Measurements from ENCODE around the gene CDK14.

CDK14 gene

DNA sequence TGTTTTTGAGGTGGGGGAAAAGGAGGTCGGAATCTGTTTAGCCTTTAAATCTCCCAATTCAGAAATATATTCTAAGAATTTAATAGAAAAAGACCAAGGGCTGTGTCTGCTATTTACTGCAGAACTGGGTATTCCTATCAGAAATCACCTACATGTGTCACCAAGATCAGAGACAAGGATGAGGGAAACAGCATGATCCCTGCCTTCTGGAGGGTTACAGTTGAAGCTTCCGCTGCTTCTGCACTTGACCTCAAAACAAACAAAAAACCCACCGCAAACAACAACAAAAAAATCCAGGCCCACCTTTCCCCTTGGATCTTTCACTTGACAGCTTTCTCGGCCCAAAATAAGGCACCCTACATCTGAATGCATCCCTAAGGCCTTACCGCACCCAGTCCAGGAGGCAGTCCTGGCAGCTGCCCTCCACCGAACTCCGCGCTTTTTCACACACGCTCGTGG lies 750 bp upstream of the CDK14 start:
- no peaks in the 10 kb centered on the region for H3K27me3 ChIP-seq (ENCODE audit: control insufficient read depth in 5 of 5, insufficient read depth in 4 of 5, low read length in 5 of 5)
- no peaks in the 10 kb centered on the region for H3K9me3 ChIP-seq (ENCODE audit: control insufficient read depth in 5 of 5, low read length in 5 of 5)
- peak overlapping the region; percentile 77 to 89 (median 82) for H3K4me3 ChIP-seq (ENCODE audit: low read depth in 1 of 5, low read length in 5 of 5)
- peaks cover 3 to 40% (median 29%) of the 10 kb centered on the region in 5 donors for H3K4me1 ChIP-seq (ENCODE audit: control insufficient read depth in 5 of 5, insufficient read depth in 5 of 5, low read length in 5 of 5)
- H3K27ac ChIP-seq (ENCODE audit: low read depth, low read length): peak overlapping the region; percentile 68
- peak overlapping the region in 4 of 5 donors; percentile 66 to 75 (median 68) for H3K9ac ChIP-seq (ENCODE audit: low read length in 5 of 5)
- no peaks in the 10 kb centered on the region for H3K36me3 ChIP-seq (ENCODE audit: control insufficient read depth in 5 of 5, insufficient read depth in 5 of 5, low read length in 5 of 5)

DNA sequence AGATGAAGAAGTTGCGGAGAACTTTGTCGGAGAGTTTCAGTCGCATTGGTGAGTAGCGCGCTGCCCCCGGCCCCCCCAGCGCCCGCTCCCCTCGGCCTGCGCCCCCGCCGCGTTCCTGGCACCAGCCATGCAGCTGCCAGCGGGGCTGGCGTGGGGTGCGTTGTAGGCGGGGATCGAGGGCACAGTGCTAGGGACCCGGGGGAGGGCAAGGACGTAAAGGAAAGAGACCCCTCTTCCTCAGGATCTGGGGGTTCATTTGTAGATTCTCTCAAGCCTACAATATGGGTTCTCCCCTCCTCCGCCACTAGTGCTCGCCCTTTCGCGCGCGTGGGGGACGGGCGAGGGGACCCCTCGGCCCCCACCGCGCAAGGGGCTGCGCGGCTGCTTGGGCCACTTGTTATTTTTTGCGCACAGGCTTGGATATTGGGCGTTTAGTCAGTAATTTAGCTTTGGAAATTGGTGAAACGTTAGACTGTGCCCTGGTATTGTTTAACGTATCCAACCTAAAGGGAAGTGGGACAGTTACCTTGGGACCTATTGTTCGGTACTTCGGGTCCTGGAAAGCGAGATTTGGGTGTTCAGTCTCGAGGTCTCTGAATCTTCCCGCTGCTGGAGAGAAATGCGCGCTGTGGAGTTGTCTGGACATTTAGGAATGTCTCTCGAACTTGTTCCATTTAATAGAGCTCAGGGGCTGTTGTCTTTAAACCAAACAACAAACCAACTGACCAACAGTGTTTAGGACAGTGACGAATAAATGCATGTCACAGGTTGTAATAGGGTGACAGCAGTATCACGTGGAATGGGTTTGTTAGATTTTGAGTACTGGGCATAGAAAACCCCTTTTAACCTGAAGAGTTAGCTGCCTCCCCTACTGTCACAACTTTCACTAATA lies 796 bp downstream of the CDK14 start:
- H3K27me3 ChIP-seq (ENCODE audit: control insufficient read depth in 5 of 5, insufficient read depth in 4 of 5, low read length in 5 of 5): no peaks in the 10 kb centered on the region
- H3K27ac ChIP-seq (ENCODE audit: low read depth, low read length): peak overlapping the region; percentile 67
- H3K4me1 ChIP-seq (ENCODE audit: control insufficient read depth in 5 of 5, insufficient read depth in 5 of 5, low read length in 5 of 5): peaks cover 3 to 40% (median 35%) of the 10 kb centered on the region in 5 donors
- H3K9ac ChIP-seq (ENCODE audit: low read length in 5 of 5): peak overlapping the region; percentile 68 to 86 (median 72)
- peak overlapping the region; percentile 77 to 91 (median 82) for H3K4me3 ChIP-seq (ENCODE audit: low read depth in 1 of 5, low read length in 5 of 5)
- H3K9me3 ChIP-seq (ENCODE audit: control insufficient read depth in 5 of 5, low read length in 5 of 5): no peaks in the 10 kb centered on the region
- H3K36me3 ChIP-seq (ENCODE audit: control insufficient read depth in 5 of 5, insufficient read depth in 5 of 5, low read length in 5 of 5): no peaks in the 10 kb centered on the region

DNA sequence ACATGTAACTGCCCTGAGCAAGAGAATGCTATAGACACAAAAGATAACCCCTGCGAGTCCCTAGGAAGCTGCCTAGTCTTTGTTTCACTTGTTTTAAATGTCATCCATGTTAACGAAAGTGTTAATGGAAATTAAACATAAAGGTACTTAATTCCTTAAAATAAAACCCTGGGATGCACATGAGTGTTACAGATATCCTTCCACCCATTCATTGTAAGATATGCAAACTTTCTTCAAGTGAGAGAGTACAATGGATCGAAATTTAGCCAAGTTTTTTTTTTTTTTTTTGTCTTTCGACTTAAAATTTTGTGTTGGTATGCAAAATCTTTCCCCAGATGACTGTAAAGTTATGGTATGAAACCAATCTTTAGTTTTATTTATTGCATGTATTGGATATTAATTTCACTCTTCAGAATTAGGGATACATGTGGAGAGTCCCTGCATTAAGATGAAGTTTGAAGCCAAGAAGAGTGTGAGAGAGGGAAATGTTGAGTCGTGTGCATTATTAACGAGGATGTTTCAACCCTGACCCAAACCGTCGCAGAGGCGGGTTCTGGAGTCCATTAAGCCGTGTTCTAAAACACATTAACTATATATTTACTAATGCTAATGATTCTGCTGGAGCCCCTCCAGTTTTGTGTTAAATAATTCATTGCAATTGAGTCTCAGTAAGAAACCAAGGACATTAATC lies 1.6 kb downstream of the CDK14 start:
- H3K27me3 ChIP-seq (ENCODE audit: control insufficient read depth in 5 of 5, insufficient read depth in 4 of 5, low read length in 5 of 5): no peaks in the 10 kb centered on the region
- peak overlapping the region; percentile 77 to 91 (median 82) for H3K4me3 ChIP-seq (ENCODE audit: low read depth in 1 of 5, low read length in 5 of 5)
- no peaks in the 10 kb centered on the region for H3K36me3 ChIP-seq (ENCODE audit: control insufficient read depth in 5 of 5, insufficient read depth in 5 of 5, low read length in 5 of 5)
- peak overlapping the region; percentile 67 for H3K27ac ChIP-seq (ENCODE audit: low read depth, low read length)
- peak overlapping the region; percentile 68 to 86 (median 72) for H3K9ac ChIP-seq (ENCODE audit: low read length in 5 of 5)
- H3K4me1 ChIP-seq (ENCODE audit: control insufficient read depth in 5 of 5, insufficient read depth in 5 of 5, low read length in 5 of 5): peaks cover 3 to 40% (median 35%) of the 10 kb centered on the region in 5 donors
- no peaks in the 10 kb centered on the region for H3K9me3 ChIP-seq (ENCODE audit: control insufficient read depth in 5 of 5, low read length in 5 of 5)

DNA sequence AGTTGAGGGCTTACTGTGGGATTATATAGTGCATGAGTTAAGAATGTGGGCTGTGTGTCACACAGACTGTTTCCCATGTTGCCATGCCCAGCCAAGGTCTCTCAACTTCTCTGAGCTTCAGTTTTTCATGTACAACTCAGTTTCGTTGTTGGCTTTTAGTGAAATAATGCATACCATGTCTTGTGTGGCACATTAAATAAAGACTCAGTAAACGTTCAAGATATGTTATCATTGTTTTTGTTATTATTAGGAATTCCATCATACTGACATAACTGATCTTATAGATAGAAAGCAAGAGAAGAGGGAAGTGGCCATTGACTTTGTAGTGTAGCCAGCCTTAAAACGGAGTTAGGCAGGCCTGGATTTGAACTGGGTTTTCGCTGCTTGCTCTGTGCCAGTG lies 2.9 kb downstream of the CDK14 start:
- Histone ChIP-seq H3K4me3 (ENCODE audit: low read depth in 1 of 5, low read length in 5 of 5) (no peak overlapping the region), H3K9me3 (ENCODE audit: control insufficient read depth in 5 of 5, low read length in 5 of 5) (no peaks in the 10 kb centered on the region), H3K9ac (ENCODE audit: low read length in 5 of 5) (no peak overlapping the region), H3K36me3 (ENCODE audit: control insufficient read depth in 5 of 5, insufficient read depth in 5 of 5, low read length in 5 of 5) (no peaks in the 10 kb centered on the region), H3K4me1 (ENCODE audit: control insufficient read depth in 5 of 5, insufficient read depth in 5 of 5, low read length in 5 of 5) (peaks cover 3 to 40% (median 35%) of the 10 kb centered on the region in 5 donors), H3K27ac (ENCODE audit: low read depth, low read length) (no peak overlapping the region), H3K27me3 (ENCODE audit: control insufficient read depth in 5 of 5, insufficient read depth in 4 of 5, low read length in 5 of 5) (no peaks in the 10 kb centered on the region)

DNA sequence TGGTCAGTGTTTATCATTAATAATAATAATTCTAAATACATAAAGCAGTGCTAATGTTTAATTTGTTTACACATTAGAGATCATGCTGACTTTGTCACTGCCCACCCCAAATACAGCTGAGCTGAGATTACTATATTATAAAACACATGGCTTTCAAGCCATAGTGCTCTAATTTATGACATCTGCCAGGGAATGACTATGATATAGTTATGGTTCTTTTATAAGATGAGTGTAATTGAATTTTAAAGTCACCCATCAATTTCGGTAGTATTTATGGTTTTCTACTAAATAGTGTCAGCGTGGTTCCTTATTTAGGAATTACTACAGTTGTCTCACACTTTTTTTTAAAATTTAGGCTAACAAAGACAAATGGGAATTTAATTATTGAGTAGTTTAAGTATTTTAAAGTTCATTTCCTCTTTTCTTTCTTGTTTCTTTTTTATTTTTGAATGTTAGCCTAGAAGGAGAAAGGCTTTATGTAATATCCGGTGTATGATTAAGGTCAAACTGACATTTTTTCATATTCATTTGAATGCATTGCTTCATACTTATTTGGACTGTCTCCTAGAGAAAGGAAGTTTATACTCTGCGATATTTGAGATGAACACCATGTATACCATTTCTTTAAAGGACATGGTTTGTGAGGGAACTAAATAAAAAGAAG lies 3.9 kb downstream of the CDK14 start:
- Histone ChIP-seq H3K27ac (ENCODE audit: low read depth, low read length) (peak overlapping the region; percentile 42), H3K4me3 (ENCODE audit: low read depth in 1 of 5, low read length in 5 of 5) (no peak overlapping the region), H3K9ac (ENCODE audit: low read length in 5 of 5) (peak overlapping the region in 1 of 5 donors; percentile 2), H3K36me3 (ENCODE audit: control insufficient read depth in 5 of 5, insufficient read depth in 5 of 5, low read length in 5 of 5) (no peaks in the 10 kb centered on the region), H3K4me1 (ENCODE audit: control insufficient read depth in 5 of 5, insufficient read depth in 5 of 5, low read length in 5 of 5) (peaks cover 3 to 37% (median 33%) of the 10 kb centered on the region in 5 donors), H3K9me3 (ENCODE audit: control insufficient read depth in 5 of 5, low read length in 5 of 5) (no peaks in the 10 kb centered on the region), H3K27me3 (ENCODE audit: control insufficient read depth in 5 of 5, insufficient read depth in 4 of 5, low read length in 5 of 5) (no peaks in the 10 kb centered on the region)

DNA sequence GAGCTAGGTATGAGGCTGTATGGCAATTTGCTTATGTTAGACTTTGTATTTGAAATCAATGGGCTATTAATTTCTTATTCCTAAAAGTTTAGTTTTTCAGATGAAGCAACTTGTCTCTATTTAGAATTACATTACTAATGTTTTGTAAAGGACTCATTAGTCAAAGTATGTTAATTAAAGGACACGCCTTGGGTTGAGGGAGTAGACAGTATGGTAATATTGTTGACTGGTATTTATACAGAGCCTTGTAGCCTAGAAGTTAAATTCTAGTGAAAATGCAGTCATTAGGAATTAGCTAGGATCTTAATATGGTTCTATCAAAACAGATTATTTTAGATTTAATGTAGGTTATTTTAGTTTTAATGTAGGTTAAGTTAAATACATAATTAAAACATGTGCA lies 6.2 kb downstream of the CDK14 start:
- Histone ChIP-seq H3K27ac (ENCODE audit: low read depth, low read length) (no peak overlapping the region), H3K9ac (ENCODE audit: low read length in 5 of 5) (no peak overlapping the region), H3K27me3 (ENCODE audit: control insufficient read depth in 5 of 5, insufficient read depth in 4 of 5, low read length in 5 of 5) (no peaks in the 10 kb centered on the region), H3K9me3 (ENCODE audit: control insufficient read depth in 5 of 5, low read length in 5 of 5) (no peaks in the 10 kb centered on the region), H3K4me1 (ENCODE audit: control insufficient read depth in 5 of 5, insufficient read depth in 5 of 5, low read length in 5 of 5) (peaks cover 0 to 24% (median 21%) of the 10 kb centered on the region in 5 donors), H3K4me3 (ENCODE audit: low read depth in 1 of 5, low read length in 5 of 5) (no peak overlapping the region), H3K36me3 (ENCODE audit: control insufficient read depth in 5 of 5, insufficient read depth in 5 of 5, low read length in 5 of 5) (no peaks in the 10 kb centered on the region)

DNA sequence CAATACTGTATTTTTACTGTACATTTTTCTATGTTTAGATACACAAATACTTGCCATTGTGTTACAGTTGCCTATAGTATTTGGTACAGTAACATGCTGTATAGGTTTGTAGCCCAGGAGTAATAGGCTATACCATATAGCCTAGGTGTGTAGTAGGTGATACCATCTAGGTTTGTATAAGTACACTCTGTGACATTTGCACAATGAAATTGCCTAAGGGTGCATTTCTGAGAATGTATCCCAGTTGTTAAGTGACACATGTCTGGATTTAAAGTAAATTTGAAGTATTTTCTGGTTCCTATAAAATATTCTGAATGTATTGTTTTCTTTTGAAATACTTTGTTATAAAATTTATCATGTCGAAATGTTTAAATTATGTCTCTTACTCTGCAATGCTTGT lies 7.2 kb downstream of the CDK14 start:
- Histone ChIP-seq H3K27ac (ENCODE audit: low read depth, low read length) (no peak overlapping the region), H3K27me3 (ENCODE audit: control insufficient read depth in 5 of 5, insufficient read depth in 4 of 5, low read length in 5 of 5) (no peaks in the 10 kb centered on the region), H3K9me3 (ENCODE audit: control insufficient read depth in 5 of 5, low read length in 5 of 5) (no peaks in the 10 kb centered on the region), H3K4me1 (ENCODE audit: control insufficient read depth in 5 of 5, insufficient read depth in 5 of 5, low read length in 5 of 5) (peaks cover 0 to 13% (median 11%) of the 10 kb centered on the region in 5 donors), H3K9ac (ENCODE audit: low read length in 5 of 5) (no peak overlapping the region), H3K36me3 (ENCODE audit: control insufficient read depth in 5 of 5, insufficient read depth in 5 of 5, low read length in 5 of 5) (no peaks in the 10 kb centered on the region), H3K4me3 (ENCODE audit: low read depth in 1 of 5, low read length in 5 of 5) (no peak overlapping the region)

DNA sequence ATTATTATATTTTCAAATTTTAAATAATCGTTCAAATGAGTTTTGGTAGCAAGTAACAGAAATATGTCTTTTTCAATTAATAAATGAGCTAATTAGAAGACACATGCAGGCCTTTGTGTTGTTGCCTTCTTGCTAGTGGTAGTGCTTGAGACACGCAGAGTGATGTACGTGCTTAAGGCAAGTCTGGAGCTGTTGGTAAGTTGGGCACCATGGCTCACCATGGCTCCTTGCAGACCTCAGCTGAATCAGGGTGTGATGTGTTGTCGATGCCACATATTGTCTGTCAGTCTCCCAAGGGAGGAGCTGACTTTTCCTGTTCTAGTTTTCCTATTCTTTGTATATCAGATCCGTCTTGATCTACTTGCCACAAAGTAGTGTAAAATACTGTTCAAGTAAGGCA lies 8.3 kb downstream of the CDK14 start:
- Histone ChIP-seq H3K9me3 (ENCODE audit: control insufficient read depth in 5 of 5, low read length in 5 of 5) (no peaks in the 10 kb centered on the region), H3K9ac (ENCODE audit: low read length in 5 of 5) (no peak overlapping the region), H3K36me3 (ENCODE audit: control insufficient read depth in 5 of 5, insufficient read depth in 5 of 5, low read length in 5 of 5) (no peaks in the 10 kb centered on the region), H3K27me3 (ENCODE audit: control insufficient read depth in 5 of 5, insufficient read depth in 4 of 5, low read length in 5 of 5) (no peaks in the 10 kb centered on the region), H3K4me3 (ENCODE audit: low read depth in 1 of 5, low read length in 5 of 5) (no peak overlapping the region), H3K27ac (ENCODE audit: low read depth, low read length) (no peak overlapping the region), H3K4me1 (ENCODE audit: control insufficient read depth in 5 of 5, insufficient read depth in 5 of 5, low read length in 5 of 5) (peaks cover 0 to 13% (median 9%) of the 10 kb centered on the region in 5 donors)

DNA sequence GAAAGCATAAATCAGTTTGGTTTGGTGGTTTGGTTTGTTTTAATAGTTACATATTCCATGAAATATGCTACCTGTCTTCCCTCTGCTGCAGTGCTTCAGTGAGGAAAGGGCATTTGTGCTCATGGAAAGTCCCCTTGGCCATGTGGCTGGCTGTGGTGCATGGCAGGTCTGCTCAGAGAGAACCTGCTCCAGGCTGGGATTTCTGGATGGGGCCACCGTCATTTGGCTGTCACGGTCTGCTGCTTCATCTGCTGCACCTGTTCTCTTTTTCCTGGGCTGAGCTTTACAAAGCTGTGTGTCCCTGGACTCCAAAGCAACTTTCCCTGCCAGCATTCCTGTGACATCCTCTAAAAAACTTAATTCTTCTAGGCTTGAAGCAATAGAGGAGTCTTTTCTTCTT lies 8.9 kb downstream of the CDK14 start:
- Histone ChIP-seq H3K36me3 (ENCODE audit: control insufficient read depth in 5 of 5, insufficient read depth in 5 of 5, low read length in 5 of 5) (no peaks in the 10 kb centered on the region), H3K27me3 (ENCODE audit: control insufficient read depth in 5 of 5, insufficient read depth in 4 of 5, low read length in 5 of 5) (no peaks in the 10 kb centered on the region), H3K9me3 (ENCODE audit: control insufficient read depth in 5 of 5, low read length in 5 of 5) (no peaks in the 10 kb centered on the region), H3K27ac (ENCODE audit: low read depth, low read length) (no peak overlapping the region), H3K9ac (ENCODE audit: low read length in 5 of 5) (no peak overlapping the region), H3K4me3 (ENCODE audit: low read depth in 1 of 5, low read length in 5 of 5) (no peak overlapping the region), H3K4me1 (ENCODE audit: control insufficient read depth in 5 of 5, insufficient read depth in 5 of 5, low read length in 5 of 5) (peaks cover 0 to 9% (median 5%) of the 10 kb centered on the region in 5 donors)
